Mononuclear cell (primary cell): Measurements from ENCODE around the gene MYH7B. TPM values are rescaled to one million over a fixed set of nuclear protein-coding genes. Genes with fewer than 3 reads are reported as not detected.

Experiments
- H3K27me3 ChIP-seq: 2 replicates; pipeline ENCODE4 v1.6.0; 2011; ENCODE audit warnings: low read length, control low read depth; ENCODE audit not compliant: insufficient read depth
- H3K4me1 ChIP-seq: 2 replicates; pipeline ENCODE4 v1.5.1; 2011; ENCODE audit warnings: mild to moderate bottlenecking, low read length, control low read depth; ENCODE audit not compliant: insufficient read depth
- H3K4me3 ChIP-seq: 2 replicates; pipeline ENCODE4 v1.5.1; 2011; ENCODE audit warnings: mild to moderate bottlenecking, low read length, moderate library complexity
- H3K9me3 ChIP-seq: 2 replicates; pipeline ENCODE4 v1.5.1; 2011; ENCODE audit warnings: low read depth, mild to moderate bottlenecking, control low read depth, low read length
- total RNA-seq: library from RNA; depleted of rRNA; stranded (reverse); fragments of >200 nt; gene quantifications from one replicate; pipeline ENCODE4 v1.2.3, GENCODE V29; 2012

The MYH7B gene
- total RNA-seq, 1 donor, result under 0.01 TPM

DNA sequence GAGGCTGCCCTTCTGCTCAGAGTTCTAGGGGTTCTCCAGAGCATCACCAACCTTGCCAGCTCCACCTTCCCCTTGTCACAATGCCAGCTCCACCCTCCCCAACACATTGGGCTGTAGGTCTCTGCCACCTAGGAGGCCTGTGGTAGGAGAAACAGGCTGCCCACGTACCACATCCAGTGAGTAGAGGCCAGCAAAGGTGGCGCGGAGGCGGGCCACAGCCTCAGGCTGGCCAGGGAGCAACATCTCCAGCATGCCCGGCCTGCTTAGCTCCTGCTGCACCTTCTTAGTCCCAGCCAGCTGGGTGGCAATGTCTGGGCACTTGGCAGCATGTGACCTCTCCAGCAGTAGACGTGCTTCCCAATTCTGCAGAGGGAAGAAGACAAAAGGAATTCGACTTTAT, 23.9 kb upstream of the MYH7B start:
- H3K9me3 ChIP-seq, result no peaks in the 10 kb centered on the region
- H3K27me3 ChIP-seq, result no peaks in the 10 kb centered on the region
- no peaks in the 10 kb centered on the region for H3K4me1 ChIP-seq
- no peak overlapping the region for H3K4me3 ChIP-seq

DNA sequence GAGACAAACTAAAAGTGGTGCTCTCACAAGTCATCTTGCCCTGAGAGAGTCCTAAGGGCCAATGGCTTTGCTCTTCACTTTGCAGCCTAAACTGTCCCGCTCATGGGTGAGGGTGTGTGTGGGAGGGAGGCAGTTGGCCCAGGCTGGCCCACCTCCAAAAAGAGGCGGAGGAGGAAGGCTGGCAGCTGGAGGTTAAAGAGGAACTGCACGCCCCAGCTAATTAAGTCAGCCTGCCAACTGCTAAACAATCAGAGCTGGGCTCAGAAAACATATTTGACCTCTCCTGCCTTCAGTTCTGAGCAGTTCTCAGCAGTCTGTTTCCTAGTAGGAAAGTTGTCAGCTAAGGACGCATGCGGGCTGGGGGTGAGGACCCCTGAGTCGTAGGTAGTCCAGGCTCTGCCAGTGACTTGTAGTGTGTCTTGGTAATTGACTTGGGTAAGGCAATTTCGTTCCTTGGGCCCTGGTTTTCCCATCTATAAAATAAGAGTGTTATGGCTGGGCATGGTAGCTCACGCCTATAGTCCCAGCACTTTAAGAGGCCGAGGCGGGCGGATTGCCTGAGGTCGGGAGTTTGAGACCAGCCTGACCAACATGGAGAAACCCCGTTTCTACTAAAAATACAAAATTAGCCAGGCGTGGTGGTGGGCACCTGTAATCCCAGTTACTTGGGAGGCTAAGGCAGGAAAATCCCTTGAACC, 17.1 kb upstream of the MYH7B start:
- Histone ChIP-seq H3K27me3 (no peaks in the 10 kb centered on the region), H3K9me3 (no peaks in the 10 kb centered on the region), H3K4me3 (no peak overlapping the region), H3K4me1 (peaks cover 34% of the 10 kb centered on the region)

DNA sequence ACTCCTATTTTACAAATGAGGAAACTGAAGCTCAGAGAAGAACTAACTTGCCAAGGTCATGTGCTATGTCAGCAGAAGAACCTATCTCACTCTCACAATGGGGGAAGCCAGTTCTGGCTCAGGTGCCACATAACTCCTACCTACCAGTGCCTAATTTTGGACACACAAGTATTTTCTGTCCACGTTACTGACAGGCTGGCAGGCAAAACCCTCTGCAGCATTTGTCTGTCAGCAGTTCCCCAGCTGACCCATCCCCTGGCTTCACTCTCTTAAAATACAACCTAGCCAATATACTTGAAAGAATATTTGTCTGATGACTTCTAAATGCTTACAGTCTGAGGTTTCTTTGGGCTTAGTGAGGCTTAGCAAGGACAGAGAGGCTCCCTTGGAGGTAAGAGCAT, 15.6 kb upstream of the MYH7B start:
- H3K27me3 ChIP-seq, result no peaks in the 10 kb centered on the region
- H3K4me1 ChIP-seq, result peaks cover 34% of the 10 kb centered on the region
- no peaks in the 10 kb centered on the region for H3K9me3 ChIP-seq
- H3K4me3 ChIP-seq, result no peak overlapping the region

DNA sequence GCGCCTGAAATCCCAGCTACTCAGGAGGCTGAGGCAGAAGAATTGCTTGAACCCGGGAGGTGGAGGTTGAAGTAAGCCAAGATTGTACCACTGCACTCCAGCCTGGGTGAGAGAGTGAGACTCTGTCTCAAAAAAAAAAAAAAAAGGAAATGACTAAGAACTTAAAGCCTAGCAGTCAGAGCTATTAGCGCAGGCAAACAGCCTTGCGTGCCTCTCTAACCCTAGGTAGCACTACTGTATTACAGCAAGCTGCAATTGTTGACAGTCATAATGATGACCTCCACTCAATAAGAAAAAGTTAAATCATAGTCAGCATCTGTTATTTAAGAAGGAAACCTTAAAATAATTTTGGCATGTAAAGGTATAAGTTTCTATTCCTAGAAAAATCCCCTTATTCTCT, 14.4 kb upstream of the MYH7B start:
- Histone ChIP-seq H3K27me3 (no peaks in the 10 kb centered on the region), H3K4me1 (peaks cover 34% of the 10 kb centered on the region), H3K9me3 (no peaks in the 10 kb centered on the region), H3K4me3 (no peak overlapping the region)

DNA sequence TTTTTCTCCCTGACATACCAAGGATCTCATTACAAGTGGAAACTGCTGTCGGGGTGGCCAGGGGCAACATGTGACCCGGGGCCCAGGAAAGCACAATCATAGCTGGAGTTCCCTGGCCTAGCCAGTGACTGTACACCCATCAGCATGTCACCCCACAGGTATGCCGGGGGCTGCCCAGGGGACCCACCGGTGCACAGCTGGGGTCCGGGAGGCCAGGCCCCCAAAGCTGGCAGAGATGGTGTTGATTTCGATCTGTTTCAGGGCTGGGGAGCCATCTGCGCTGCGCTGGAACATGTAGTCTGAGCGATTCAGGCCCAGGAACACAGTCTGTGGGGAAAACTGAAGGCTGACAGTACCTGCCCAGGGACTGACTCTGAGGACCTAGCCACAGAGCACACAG, 13.4 kb upstream of the MYH7B start:
- Histone ChIP-seq H3K4me1 (peaks cover 34% of the 10 kb centered on the region), H3K27me3 (no peaks in the 10 kb centered on the region), H3K4me3 (no peak overlapping the region), H3K9me3 (no peaks in the 10 kb centered on the region)

DNA sequence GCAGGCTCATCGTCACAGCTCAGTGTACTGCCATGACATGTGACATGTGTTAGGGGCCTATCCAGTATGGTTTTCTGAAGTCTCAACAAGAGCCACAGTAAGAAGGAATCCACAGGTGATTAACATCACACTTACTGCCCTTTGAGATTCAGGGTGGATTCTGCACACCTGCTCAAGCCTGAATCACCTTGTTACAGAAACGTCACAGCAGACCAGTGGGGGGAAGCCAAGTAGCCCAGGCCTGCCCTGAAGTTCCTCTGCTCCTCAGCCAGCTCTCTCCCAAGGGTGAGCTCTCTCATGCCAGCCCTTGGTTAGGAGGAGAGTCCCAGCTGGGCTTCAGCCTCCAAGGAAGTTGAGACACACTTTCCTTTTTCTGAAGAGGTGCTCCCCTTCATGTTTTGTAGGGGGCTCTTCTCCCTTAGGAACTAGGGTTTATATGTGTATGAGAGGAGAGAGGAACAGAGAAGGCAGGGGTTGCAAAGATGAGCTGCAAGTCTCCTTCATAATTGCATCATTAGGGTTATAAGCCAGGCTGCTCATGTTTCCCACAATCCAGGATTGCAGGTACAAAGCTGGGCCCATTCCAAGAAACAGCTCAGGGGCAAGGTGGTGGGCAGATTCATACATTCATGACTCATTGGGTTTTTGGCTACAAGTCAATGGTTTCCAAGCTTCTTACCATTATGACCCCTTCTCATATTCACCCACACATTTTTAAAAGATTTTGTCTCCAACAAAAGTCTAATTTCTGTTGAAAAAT, 11.7 kb upstream of the MYH7B start:
- Histone ChIP-seq H3K9me3 (no peaks in the 10 kb centered on the region), H3K4me3 (no peak overlapping the region)

DNA sequence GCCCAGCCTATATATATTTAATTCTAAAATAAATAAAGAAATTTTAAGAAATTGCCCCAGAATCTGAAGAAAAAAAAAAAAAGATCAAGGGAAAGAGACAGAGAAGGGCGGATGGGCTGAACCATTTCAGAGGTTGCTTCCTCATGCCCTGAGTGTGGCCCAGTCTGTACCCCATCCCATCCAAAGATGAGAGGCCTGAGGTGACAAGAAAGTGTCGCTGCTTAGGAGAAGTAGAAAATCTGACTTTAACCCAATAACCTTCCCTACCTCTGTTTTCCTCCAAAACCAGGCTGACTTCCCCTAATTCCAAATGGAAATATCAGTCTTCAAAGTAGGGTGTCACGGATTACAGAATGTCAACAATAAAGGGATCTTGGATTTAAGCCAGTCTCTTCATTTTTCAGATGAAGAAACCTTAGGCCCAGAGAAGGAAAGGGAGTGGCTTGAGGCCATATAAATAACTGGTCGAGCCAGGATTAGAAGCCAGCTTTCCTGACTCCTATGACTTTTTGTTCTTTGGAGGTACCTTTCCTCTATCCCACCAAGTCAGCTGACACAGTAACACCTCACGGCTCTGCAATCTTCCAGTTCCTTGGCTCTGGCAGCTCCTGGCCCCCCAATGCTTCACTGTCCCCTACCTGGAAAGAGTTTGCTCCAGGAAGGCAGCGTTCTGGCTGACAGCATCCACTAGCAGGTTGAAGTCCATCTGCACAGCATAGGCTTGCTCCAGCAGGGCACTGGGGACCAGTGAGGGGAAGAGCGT, 10.2 kb upstream of the MYH7B start:
- no peak overlapping the region for H3K4me3 ChIP-seq
- H3K27me3 ChIP-seq, result no peaks in the 10 kb centered on the region
- H3K4me1 ChIP-seq, result peaks cover 12% of the 10 kb centered on the region
- H3K9me3 ChIP-seq, result no peaks in the 10 kb centered on the region

More for the DNA sequence above, 11.7 kb upstream of the MYH7B start:
- peaks cover 24% of the 10 kb centered on the region for H3K4me1 ChIP-seq
- H3K27me3 ChIP-seq, result no peaks in the 10 kb centered on the region

DNA sequence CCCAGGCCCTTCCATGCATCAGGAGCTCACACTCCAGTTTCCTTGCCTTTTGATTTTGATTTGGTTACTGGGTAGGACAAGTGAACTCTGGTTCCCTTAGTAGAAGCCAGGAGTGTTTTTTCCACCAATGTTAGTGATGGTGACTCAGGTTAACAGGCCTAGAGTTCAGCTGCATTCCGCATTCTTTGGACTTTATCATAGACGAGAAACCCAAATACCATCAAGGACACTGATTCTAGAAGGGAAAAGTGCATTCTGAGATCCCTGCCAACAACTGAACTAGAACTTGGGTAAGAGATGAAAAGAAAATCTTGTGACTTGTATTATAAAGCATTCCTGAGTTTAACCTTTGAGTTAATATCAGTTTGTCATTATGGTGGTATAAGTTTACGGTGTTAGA, 9.0 kb upstream of the MYH7B start:
- no peak overlapping the region for H3K4me3 ChIP-seq
- H3K4me1 ChIP-seq, result peaks cover under 1% of the 10 kb centered on the region
- no peaks in the 10 kb centered on the region for H3K9me3 ChIP-seq
- H3K27me3 ChIP-seq, result no peaks in the 10 kb centered on the region

DNA sequence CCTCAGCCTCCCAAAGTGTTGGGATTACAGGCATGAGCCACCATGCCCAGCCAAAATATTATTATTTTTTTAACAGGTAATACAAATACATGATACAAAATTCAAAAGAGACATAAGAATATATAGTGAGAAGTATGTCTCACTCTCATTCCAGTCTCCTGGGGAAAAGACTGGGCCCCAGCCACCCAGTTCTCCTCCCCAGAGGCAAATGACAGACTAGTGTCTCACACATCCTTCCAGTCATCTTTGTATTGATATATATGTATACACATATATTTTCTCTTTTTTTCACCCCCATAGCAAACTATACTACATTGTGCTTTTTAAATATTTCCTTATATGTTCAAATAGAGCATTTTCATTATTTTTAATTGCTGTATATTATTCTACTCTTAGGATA, 8.3 kb upstream of the MYH7B start:
- H3K27me3 ChIP-seq, result no peaks in the 10 kb centered on the region
- H3K4me3 ChIP-seq, result no peak overlapping the region
- H3K9me3 ChIP-seq, result no peaks in the 10 kb centered on the region
- no peaks in the 10 kb centered on the region for H3K4me1 ChIP-seq

DNA sequence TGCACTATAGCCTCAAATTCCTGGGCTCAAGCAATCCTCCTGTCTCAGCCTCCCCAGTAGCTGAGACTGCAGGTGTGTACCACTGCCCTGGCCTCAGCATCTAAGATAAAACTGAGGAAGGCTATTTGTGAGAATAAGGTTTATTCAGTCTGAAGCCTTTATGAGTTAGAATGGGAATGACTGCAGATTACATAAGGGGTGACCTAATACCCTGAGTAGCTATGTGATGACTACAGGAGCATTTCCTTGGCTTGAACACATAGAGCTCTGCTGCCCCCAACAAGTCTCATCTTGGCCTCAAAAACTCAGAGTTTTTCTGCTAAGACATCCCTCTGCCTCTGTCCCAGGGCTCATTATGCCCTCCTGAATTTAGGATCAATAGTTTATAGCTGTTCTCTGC, 7.6 kb upstream of the MYH7B start:
- Histone ChIP-seq H3K27me3 (no peaks in the 10 kb centered on the region), H3K9me3 (no peaks in the 10 kb centered on the region), H3K4me3 (no peak overlapping the region), H3K4me1 (no peaks in the 10 kb centered on the region)

DNA sequence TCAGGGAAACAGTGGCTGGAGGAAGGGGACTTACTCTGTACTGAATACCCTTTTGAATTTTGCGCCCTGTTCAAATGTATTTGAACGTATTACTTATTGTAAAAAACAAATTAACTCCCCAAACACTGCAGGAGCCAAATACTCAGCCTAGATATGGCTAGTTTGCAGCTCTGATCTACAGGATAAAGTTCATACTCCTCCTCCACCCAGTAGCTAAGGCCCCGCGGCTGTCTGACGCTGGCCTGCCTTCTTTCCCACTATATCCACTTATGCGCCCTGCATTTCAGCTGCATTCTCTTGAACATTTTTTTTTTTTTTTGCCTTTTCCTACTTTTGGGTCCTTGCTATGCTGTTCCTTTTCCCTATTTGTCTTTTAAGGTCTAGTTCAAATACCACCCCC, 6.5 kb upstream of the MYH7B start:
- no peaks in the 10 kb centered on the region for H3K4me1 ChIP-seq
- no peak overlapping the region for H3K4me3 ChIP-seq
- H3K9me3 ChIP-seq, result no peaks in the 10 kb centered on the region
- H3K27me3 ChIP-seq, result no peaks in the 10 kb centered on the region

DNA sequence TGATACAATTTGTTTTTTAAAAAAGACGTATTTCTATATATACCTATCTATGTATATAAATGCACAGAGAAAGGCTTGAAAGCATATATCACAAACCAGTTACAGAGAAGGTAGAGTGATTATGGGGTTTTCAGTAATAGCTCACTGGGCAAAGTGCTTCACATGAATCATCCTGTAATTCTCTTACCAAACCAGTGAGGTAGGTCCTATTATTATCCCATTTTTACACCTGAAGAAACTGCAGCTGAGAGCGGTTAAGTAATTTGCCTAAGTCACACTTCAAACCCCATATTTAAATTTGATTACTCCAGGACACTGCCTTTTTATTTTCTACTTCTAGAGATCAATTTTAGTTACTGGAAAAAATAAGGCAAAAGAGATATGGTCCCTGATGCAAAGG, 4.4 kb upstream of the MYH7B start:
- Histone ChIP-seq H3K4me1 (peaks cover 12% of the 10 kb centered on the region), H3K9me3 (no peaks in the 10 kb centered on the region), H3K27me3 (no peaks in the 10 kb centered on the region), H3K4me3 (no peak overlapping the region)

DNA sequence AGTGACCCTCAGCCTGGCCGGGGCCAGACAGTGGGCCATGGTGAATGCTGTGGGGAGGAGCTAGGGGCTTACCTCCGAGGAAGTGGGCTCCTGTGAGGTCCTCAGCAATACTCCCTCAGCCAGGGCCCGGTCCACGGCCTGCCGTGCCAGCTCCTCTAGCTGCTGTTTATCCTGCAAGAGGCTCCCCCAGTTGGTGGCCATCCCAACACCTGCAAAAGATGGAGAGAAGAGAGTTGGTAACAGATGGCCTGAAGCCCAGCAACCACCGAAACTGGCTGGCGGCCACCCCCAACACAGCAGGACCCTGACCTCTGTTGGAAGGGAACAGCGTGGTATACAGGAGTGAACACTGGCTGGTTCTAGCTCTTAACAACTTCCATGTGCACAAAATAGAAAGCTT, 4.0 kb upstream of the MYH7B start:
- H3K27me3 ChIP-seq, result no peaks in the 10 kb centered on the region
- no peak overlapping the region for H3K4me3 ChIP-seq
- H3K9me3 ChIP-seq, result no peaks in the 10 kb centered on the region
- H3K4me1 ChIP-seq, result peaks cover 16% of the 10 kb centered on the region

DNA sequence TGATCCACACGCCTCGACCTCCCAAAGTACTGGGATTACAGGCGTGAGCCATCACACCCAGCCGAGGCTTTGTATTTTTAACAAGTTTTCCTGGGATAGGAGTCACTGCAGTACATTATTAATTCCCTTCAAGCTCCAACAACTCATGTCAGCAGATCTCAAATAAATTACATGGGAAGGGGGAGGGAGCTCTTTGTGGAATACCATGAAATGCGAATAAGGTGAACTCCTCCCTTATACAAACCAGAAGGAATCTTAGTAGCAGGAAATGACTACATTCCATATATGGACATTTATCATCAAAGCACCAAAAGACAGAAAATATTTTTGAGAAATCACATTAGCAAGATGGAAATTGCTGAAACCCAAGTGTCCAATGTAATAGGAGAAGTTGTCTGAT, 3.0 kb upstream of the MYH7B start:
- H3K27me3 ChIP-seq, result no peaks in the 10 kb centered on the region
- H3K4me1 ChIP-seq, result peaks cover 16% of the 10 kb centered on the region
- no peaks in the 10 kb centered on the region for H3K9me3 ChIP-seq
- H3K4me3 ChIP-seq, result no peak overlapping the region

DNA sequence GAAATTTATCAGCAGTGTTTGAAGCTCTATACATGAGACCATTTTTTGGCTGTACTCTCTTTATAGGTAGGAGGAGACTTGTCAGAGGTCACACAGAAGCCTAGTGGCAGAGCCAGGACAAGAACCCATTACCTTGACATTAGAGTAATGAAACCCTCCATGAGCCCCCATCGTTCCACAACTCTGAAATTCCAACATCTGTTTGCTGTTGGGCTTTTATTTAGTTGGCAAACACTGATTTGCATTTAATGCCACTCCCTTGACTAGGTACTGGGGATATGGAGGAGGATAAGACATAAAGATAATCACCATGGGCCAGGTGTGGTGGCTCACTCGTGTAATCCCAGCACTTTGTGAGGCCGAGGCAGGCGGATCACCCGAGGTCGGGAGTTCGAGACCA, 1.7 kb upstream of the MYH7B start:
- H3K27me3 ChIP-seq, result no peaks in the 10 kb centered on the region

More for the DNA sequence above, 1.7 kb upstream of the MYH7B start:
- Histone ChIP-seq H3K4me3 (no peak overlapping the region), H3K4me1 (peaks cover 16% of the 10 kb centered on the region), H3K9me3 (no peaks in the 10 kb centered on the region)
